Measurements from ENCODE around the gene TMEM132E. TPM values are rescaled to one million over a fixed set of nuclear protein-coding genes. Genes with fewer than 3 reads are reported as not detected.
A peak's percentile ranks its signal among the peaks of the same experiment; 100 is the strongest.

Gene TMEM132E
- total and polyA plus RNA-seq, 10 donors: 0.09 to 0.79 (median 0.27) TPM

- DNase-seq: no peak
- no peaks in the 10 kb centered on the region for H3K36me3 ChIP-seq
- no peak overlapping the region for H3K27ac ChIP-seq
- intact Hi-C loops (cut with DNase I; ENCODE audit: low total_unique reads): no loop called here
- peaks cover 0 to 6% (median 0%) of the 10 kb centered on the region in 6 donors for H3K4me1 ChIP-seq
- WGBS, 5 donors: 24 to 65% (median 52%) methylated on average over 2 to 3 of the region's 3 CpGs
- H3K27me3 ChIP-seq (replicated peaks in 1 of 7): peaks cover 0 to 31% (median 0%) of the 10 kb centered on the region in 7 donors
- H3K9me3 ChIP-seq: no peaks in the 10 kb centered on the region
- no peak overlapping the region for H3K4me3 ChIP-seq
- TF ChIP-seq CTCF (IDR thresholded peaks at IDR 0.05 in 8 of 11, conservative IDR thresholded peaks at IDR 0.05 in 3 of 11) (no peak), POLR2AphosphoS5 (IDR thresholded peaks at IDR 0.05) (no peak), POLR2A (IDR thresholded peaks at IDR 0.05) (no peak)
Observed at GRCh38 chr17:34601416-34601815, 22.0 kb downstream of the TMEM132E start.

- peaks cover 0 to 41% (median 0%) of the 10 kb centered on the region in 7 donors for H3K27me3 ChIP-seq (replicated peaks in 1 of 7)
- no peak for TF ChIP-seq POLR2A (IDR thresholded peaks at IDR 0.05)
- 82 to 98% (median 89%) methylated on average over 3 of the region's 3 CpGs for WGBS, 5 donors
Observed at GRCh38 chr17:34603974-34604373, 24.6 kb downstream of the TMEM132E start.

GRCh38 chr17:34606763-34607162, 27.4 kb downstream of the TMEM132E start:
- intact Hi-C loops (cut with DNase I; ENCODE audit: low total_unique reads): no loop called here
- Histone ChIP-seq H3K27ac (peak overlapping the region in 2 of 8 donors; percentile 8 to 10), H3K4me3 (no peak overlapping the region), H3K36me3 (no peaks in the 10 kb centered on the region), H3K27me3 (replicated peaks in 1 of 7) (peaks cover 0 to 60% (median 3%) of the 10 kb centered on the region in 7 donors), H3K9me3 (no peaks in the 10 kb centered on the region), H3K4me1 (peaks cover 0 to 6% (median 0%) of the 10 kb centered on the region in 6 donors)
- TF ChIP-seq POLR2A (IDR thresholded peaks at IDR 0.05) (no peak), POLR2AphosphoS5 (IDR thresholded peaks at IDR 0.05) (peak in 1 of 3 donors; percentile 8)
- 38 to 50% (median 39%) methylated on average over 5 of the region's 5 CpGs for WGBS, 5 donors
- DNase-seq: no peak

More at GRCh38 chr17:34603974-34604373, 24.6 kb downstream of the TMEM132E start:
- peaks cover 0 to 6% (median 0%) of the 10 kb centered on the region in 6 donors for H3K4me1 ChIP-seq
- no peaks in the 10 kb centered on the region for H3K36me3 ChIP-seq
- no peak for DNase-seq
- no peak overlapping the region for H3K4me3 ChIP-seq
- intact Hi-C loops (cut with DNase I; ENCODE audit: low total_unique reads): no loop called here
- no peak overlapping the region for H3K27ac ChIP-seq
- no peaks in the 10 kb centered on the region for H3K9me3 ChIP-seq

GRCh38 chr17:34607917-34608316, 28.5 kb downstream of the TMEM132E start:
- Histone ChIP-seq H3K9me3 (no peaks in the 10 kb centered on the region), H3K4me3 (no peak overlapping the region), H3K4me1 (peaks cover 0 to 6% (median 0%) of the 10 kb centered on the region in 6 donors), H3K36me3 (no peaks in the 10 kb centered on the region), H3K27ac (no peak overlapping the region), H3K27me3 (replicated peaks in 1 of 7) (peaks cover 0 to 59% (median 3%) of the 10 kb centered on the region in 7 donors)
- intact Hi-C loops (cut with DNase I; ENCODE audit: low total_unique reads): no loop called here
- no peak for DNase-seq
- 46 to 62% (median 56%) methylated on average over 4 of the region's 4 CpGs for WGBS, 5 donors
- TF ChIP-seq POLR2AphosphoS5 (IDR thresholded peaks at IDR 0.05) (no peak), CTCF (IDR thresholded peaks at IDR 0.05 in 8 of 11, conservative IDR thresholded peaks at IDR 0.05 in 3 of 11) (no peak), POLR2A (IDR thresholded peaks at IDR 0.05) (no peak)

GRCh38 chr17:34609210-34609609, 29.8 kb downstream of the TMEM132E start:
- H3K27me3 ChIP-seq (replicated peaks in 1 of 7): peaks cover 0 to 70% (median 3%) of the 10 kb centered on the region in 7 donors
- H3K27ac ChIP-seq: no peak overlapping the region
- DNase-seq: no peak
- H3K4me3 ChIP-seq: no peak overlapping the region
- intact Hi-C loops (cut with DNase I; ENCODE audit: low total_unique reads): no loop called here
- no peaks in the 10 kb centered on the region for H3K9me3 ChIP-seq
- 38 to 46% (median 42%) methylated on average over 4 to 5 of the region's 5 CpGs for WGBS, 5 donors
- H3K36me3 ChIP-seq: no peaks in the 10 kb centered on the region
- H3K4me1 ChIP-seq: peaks cover 0 to 6% (median 0%) of the 10 kb centered on the region in 6 donors
- no peak for TF ChIP-seq POLR2A (IDR thresholded peaks at IDR 0.05)
- no peak for TF ChIP-seq POLR2AphosphoS5 (IDR thresholded peaks at IDR 0.05)
- no peak for TF ChIP-seq CTCF (IDR thresholded peaks at IDR 0.05 in 8 of 11, conservative IDR thresholded peaks at IDR 0.05 in 3 of 11)
